ENCODE results near the gene ZBTB20.

The ZBTB20 gene

DNA sequence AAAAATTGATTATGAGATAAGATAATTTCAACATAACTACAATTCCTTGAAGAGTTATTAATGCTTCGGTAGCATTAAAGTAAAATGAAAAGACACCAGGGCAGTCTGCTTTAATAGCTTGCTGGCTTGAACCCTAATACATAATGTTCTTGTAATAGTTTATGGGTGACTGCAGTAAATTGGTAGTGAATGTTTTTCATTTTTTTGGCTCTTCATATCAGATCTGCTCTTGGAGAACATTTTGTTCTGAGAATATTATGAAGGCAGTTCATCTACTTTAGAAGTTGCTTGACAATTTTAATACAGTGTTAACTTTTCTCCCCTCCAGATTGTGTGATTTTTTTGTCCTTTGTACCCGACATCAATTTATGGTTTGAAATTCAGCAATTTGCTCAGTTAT is 128.4 kb downstream of the ZBTB20 start:
- no peak for DNase-seq

GRCh38 chr3:115007966-115008365 is 139.1 kb downstream of the ZBTB20 start:
- DNase-seq, result no peak

DNA sequence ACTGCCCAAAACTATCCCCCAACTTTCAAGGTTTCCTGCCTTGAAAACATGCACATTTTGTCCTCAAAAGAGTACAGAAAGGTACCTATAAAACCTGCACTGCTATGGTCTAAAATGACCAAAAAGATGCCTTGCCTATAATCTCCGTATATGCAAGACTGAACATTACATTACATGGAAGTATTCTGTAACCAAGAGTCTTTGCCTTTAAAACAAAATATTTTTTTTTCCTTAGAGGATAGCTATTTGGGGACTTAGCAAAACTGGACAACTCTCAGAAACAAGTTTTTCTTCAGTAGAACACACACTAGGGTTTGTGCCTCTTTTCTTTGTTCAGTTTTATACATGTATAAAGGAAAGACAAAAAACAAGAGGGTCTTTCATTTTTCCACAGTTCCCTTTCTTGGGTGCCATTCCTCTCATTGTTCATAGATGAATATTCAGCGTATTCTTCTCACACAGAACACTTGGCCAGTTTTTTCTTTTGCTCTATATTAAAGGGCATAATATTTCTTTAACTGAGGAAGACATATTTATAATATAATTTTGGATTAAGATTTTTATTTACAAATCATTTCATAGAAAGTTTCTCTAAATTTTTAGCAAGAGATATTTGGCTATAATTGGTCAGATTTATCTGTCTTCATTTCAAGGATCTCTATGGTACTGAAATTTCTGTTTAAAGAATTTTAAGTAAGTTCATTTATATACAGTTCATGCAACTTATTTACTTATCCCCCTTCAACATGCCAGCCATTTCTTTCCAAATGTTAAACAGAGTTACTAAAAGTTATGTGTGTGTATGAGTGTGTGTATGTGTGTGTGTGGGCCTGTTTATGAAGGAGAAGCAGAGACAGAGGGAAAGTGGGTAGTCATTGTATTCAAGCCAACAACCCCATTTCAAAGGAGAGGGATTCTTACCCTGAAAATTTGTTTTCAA is 142.6 kb downstream of the ZBTB20 start:
- no peak for DNase-seq

DNA sequence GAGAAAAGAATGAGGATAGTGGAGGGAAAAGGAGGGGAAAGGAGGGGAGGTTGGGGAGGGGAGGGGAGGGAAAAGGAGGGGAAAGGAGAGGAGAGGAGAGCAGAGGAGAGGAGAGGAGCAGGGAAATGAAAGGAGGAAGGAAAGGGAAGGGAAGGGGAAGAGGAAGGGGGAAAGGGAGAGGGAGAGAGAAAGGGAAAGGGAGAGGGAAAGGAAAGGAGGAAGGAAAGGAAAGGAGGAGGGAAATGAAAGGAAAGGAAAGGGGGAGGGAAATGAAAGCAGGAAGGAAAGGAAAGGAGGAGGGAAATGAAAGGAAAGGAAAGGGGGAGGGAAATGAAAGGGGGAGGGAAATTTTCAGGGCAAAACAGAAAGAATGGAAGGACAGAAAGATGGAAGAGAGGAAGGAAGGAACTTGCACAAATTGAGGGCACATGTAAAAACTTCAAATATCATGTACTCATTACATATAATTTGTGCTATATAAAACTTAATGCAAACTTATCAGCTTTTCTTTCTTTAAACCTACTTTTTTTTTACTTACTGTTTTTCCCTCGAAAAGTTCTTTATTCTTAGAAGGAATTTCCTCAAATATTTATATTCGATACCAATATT is 148.0 kb downstream of the ZBTB20 start:
- DNase-seq, result no peak

- no peak for DNase-seq
Measured at GRCh38 chr3:114994554-114995341, 152.3 kb downstream of the ZBTB20 start.

- DNase-seq, result no peak
Measured at GRCh38 chr3:114985776-114986175, 161.3 kb downstream of the ZBTB20 start.

GRCh38 chr3:114983248-114983647 is 163.8 kb downstream of the ZBTB20 start:
- no peak for DNase-seq

GRCh38 chr3:114974387-114974786 is 172.7 kb downstream of the ZBTB20 start:
- no peak for DNase-seq

- no peak for DNase-seq
Measured at GRCh38 chr3:114973536-114973935, 173.6 kb downstream of the ZBTB20 start.

DNA sequence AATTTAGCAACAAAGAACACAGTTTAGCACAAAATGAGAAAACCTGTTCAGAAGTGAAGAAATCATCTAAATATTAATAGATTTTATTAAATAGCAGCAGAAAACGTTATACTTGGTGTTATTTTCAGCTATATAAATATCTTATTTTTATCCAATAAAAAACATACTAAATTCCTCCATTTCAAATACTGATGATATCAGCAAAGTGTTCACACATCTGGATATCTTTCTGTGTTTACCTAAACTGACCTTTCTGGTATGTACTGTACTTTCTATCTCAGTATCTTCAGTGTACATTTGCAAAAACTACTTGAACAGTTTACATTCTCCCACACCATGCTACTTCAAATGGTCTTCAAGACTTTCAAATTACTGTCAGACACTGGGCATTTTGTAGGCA is 179.9 kb downstream of the ZBTB20 start:
- DNase-seq, result no peak

- DNase-seq, result no peak
Measured at GRCh38 chr3:114962189-114962588, 184.9 kb downstream of the ZBTB20 start.

GRCh38 chr3:114958930-114959329 is 188.2 kb downstream of the ZBTB20 start:
- DNase-seq, result no peak

DNA sequence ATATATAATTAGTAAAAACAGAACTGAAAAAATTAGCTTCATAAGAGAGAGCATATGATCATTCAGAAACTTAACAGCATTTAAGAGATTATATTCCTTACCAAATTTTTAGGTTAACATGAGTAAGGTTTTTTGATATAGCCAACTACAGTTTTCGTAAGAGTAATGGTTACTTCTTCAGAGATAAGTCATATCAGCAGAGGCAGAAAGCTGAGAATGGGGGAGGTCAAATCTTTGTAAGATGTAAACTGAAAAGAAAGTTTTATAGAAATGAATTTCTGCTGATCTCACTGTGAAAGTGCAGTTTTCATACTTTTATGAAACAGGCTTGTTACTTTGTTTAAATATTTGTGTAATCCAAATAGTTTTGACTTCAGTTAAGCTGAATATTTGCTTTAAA is 193.3 kb downstream of the ZBTB20 start:
- DNase-seq, result no peak

GRCh38 chr3:114953215-114953799 is 193.8 kb downstream of the ZBTB20 start:
- DNase-seq, result no peak

- no peak for DNase-seq
Measured at GRCh38 chr3:114942773-114943172, 204.3 kb downstream of the ZBTB20 start.

GRCh38 chr3:114941626-114942309 is 205.3 kb downstream of the ZBTB20 start:
- no peak for DNase-seq

DNA sequence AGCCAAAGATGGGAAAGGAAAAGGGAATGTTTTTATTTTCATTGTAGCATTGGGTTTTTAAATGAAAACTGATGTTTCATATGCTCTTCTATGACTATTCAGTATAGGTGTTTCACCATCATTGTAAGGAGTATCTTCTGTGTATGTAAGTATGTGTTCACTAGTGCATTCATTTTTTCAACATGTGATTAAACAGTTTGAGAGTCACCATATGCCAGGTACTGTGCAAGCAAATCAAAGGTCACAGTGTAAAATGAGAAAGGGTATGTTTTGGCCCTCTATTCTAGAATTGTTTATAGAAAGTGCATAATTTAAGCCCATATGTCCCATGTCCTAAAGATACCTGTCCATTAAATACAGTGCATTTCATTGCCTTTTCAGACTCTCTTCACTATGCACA is 207.2 kb downstream of the ZBTB20 start:
- no peak for DNase-seq

- DNase-seq, result no peak
Measured at GRCh38 chr3:114933407-114933806, 213.7 kb downstream of the ZBTB20 start.

- no peak for DNase-seq
Measured at GRCh38 chr3:114929971-114930732, 216.9 kb downstream of the ZBTB20 start.

GRCh38 chr3:114928989-114929640 is 218.0 kb downstream of the ZBTB20 start:
- no peak for DNase-seq

- DNase-seq, result no peak
Measured at GRCh38 chr3:114904633-114905032, 242.5 kb downstream of the ZBTB20 start.

All from activated naive CD4-positive, alpha-beta T cell treated with Interleukin-2 at 50 U/mL for 16 hours (primary cell).